Medulla oblongata (tissue), 1 donor: ENCODE data around the gene FAM163A.
"Not testable (repeated sequence)": the region's sequence is repeated elsewhere in the genome, so short reads cannot be mapped to it uniquely, and the experiment has no call there.

Source experiments
- DNase-seq: peaks from one replicate; pipeline ENCODE4 v3.0.0-alpha.2; 2015; ENCODE audit errors: extremely low spot score

Gene FAM163A

GRCh38 chr1:179815641-179816040, 72.5 kb downstream of the FAM163A start:
- DNase-seq, result no peak

DNA sequence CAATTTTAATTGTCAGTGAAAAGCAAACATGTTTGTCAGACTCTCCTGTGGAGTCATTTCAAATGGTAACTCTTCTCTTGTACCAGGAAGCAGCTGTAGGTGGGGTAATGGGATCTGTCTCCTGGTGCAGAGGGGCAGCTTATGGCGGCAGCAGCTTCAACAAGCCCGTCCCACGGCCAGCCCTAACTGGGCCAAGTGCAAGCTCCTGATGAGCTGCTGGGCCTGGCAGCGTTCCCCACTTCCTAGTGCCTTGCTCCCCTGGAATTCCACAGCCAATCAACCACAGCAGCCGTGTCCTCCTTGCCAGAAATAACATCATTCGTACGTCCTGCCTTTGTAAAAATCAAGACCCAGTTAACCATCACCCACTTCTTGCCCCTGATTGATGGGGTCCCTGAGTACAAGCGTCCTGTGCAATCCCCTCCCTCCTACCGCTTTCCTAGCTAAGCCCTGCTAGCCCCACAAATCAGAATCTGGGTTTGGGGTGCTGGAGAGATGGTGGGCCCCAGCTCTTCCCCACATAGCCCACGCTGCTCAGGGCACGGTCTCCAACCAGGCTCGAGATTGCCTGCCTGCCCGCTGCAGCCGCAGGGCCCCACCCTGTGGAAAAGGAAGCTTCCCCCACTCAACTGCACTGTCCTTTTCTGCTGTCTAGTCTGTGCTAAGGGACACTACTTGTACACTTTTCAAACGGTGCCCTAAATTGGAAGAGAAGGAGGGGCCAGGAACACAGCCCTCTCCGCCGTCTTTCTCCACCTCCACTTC, 73.3 kb downstream of the FAM163A start:
- DNase-seq, result no peak

DNA sequence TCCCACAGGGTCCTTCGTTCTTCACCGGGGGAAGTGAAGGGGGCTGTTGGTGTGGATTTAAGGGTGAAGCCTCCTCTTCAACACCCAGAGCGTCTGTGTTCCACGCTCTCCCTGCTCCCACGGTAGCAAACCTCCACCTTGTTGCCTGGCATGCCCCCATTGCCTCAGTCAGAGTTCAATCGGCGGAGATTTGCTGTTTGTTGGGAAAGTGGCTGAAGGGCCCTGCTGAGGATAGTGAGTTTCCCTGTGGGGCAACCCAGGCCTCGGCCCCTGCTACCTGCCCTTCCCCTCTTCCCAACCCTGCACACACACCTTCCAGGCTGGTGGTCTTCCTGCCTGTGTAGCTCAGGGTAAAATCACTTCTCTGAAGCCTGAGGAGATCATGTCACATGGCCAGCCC, 74.0 kb downstream of the FAM163A start:
- DNase-seq, result no peak

- no peak for DNase-seq
Observed at GRCh38 chr1:179817789-179818188, 74.7 kb downstream of the FAM163A start.

DNA sequence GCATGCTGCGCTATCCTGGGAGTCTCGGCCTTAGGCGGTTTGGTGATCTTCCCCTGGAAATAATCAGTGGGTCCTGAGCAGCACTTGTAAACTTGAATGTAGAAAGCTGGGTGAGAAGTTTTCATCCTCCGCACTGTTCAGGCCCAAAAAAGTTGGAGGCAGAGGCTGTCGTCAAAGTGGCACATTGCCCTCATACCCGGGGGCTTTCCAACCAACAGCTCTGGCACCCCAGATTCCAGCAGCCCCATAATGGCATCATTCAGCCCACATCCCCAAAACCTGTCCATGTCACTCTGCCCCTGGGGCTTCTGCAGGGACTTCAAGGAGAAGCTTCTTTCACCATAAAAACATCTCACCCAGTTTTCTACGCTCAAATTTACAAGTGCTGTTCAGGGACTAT, 75.2 kb downstream of the FAM163A start:
- no peak for DNase-seq

DNA sequence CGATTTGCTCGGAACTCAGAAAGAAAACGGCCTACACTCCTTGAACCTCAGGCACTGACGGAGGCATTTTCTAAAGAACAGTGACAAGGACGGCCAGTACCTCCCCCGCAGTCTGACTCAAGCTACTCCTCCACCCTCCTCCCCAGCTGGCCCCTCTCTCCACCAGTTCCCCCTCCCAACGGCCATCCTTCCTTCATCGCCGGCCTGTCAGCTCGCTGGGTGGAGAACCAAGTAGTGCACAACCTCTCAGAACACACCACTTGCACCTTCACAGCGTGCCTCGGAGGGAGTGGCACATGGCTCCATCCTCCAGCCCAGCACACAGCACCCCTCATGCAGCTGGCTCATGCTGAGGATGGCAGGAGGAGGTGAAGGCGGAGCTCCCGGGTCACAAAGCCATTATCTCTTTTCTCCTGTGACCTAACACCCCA, 75.7 kb downstream of the FAM163A start:
- DNase-seq, result no peak

DNA sequence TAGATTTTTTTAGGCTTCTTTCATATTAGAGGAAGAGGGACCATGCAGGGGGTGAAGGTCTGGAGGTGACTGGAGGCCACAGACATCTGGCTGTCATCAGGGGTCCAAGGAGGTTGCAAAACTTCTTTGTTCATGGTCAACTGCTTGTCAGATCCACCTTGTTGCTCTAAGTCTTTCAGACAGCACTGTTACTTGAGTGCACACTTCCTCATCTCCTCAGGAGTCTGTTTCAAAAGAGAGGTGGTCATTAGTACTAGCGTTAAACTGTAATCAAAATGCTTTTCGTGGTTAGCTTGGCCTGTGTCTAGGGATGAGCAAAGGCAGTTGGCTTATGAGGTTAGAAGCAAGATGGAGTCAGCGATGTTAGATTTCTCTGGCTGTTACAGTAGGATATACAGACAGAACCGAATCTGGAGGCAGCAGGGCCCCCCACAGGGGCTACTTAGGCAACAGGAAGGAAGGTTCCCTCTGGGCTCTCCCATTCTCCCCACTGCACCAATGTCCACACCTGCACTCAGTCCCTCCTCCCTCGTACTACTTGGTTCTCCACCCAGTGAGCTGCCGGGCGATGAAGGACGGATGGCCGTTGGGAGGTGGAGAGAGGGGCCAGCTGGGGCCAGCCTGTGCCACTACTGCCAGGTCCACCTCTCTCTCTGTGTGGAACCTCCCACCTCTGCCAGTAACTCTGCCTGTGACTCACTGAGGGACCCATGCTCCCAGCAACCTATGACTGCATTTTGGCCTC, 77.3 kb downstream of the FAM163A start:
- no peak for DNase-seq

- DNase-seq, result no peak
Observed at GRCh38 chr1:179821524-179821923, 78.4 kb downstream of the FAM163A start.

DNA sequence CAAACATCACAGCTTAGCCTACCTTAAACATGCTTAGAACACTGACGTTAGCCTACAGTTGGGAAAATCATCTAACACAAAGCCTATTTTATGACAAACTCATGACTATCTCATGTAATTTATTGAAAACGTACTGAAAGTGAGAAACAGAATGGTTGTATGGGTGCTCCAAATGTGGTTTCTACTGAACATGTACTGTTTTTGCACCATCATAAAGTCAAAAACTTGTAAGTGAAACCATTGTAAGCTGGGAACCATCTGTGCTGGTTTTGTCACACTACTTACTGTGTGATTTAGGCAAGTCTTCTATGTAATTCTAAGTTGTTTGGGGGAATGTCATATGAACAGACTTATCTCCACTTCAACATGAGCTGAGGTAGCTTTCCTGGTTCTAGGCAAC, 79.0 kb downstream of the FAM163A start:
- DNase-seq, result no peak

GRCh38 chr1:179823693-179824092, 80.6 kb downstream of the FAM163A start:
- no peak for DNase-seq

DNA sequence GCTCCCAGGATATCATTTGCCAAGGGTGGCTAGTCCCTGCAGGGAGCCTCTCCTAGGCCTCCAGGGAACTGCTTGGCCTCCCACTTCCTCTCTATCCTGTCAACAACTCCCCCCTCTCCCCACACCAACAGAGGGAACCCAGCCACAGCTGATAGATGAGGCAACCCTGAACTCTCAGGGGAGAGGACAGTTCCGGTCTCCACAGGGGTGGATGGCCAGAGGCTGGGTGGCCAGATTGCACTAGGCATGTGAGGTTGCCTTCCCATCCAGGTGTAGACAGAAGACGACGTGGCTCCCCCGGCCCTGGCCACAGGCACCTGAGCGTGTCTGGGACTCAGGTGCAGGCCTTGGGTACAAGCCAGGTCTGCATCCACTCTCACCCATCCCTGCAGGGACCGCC, 81.2 kb downstream of the FAM163A start:
- DNase-seq, result no peak

- no peak for DNase-seq
Observed at GRCh38 chr1:179825206-179825605, 82.1 kb downstream of the FAM163A start.

GRCh38 chr1:179825798-179826460, 82.8 kb downstream of the FAM163A start:
- no peak for DNase-seq

DNA sequence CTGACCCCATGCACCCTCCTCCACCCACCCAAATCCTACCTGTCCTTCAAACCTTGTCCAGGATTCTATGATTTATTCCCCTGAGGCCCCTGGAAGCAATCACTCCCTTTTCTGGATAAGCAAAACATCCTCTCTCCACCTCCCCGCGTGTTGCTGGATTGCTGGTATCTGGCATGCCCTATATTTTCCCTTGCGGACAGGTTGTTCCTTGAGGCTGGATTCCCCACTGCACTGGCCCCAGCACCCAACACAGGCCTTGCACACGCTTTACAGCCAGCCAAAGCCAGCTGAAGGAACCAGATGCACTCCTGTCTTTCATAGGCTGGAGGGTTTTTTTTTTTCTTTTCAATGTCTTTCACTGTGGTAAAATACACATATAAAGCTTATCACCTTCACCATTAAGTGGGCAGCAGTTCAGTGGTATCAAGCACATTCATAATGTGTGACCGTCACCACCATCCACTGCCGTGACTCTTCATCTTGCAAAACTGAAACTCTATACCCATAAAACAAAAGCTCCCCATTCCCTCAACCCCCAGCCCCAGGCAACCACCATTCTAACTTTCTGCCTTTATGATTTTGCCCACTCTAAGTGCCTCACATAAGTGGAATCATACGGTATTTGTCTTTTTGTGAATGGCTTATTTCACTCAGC, 83.7 kb downstream of the FAM163A start:
- DNase-seq, result no peak

DNA sequence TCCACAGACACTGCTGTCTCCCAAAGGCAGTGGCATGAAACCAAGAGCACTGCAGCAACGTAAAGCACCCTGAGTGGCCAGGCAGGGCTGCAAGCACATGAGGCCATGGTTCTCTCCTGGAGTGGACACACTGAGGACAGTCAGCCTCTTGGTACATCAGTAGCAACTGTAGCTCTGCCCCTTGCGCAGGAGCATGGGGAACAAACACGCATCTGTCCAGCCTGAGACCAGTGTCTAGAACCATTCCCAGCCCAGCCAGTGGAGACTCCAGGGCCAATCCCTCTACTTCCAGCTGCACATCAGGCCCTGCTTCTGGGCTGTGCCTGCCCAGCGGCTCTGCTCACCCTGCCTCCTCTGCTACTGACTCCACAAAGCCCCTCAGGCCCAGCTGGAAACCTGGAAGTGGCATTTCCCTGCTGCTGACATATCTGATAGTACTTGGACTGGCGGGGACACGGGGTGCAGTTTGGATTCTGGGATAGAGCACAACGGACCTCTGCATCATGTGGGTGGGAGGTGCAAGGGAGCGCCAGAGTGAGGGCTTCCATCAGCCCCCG, 85.5 kb downstream of the FAM163A start:
- no peak for DNase-seq

GRCh38 chr1:179831225-179831624, 88.1 kb downstream of the FAM163A start:
- DNase-seq, result no peak

- DNase-seq, result no peak
Observed at GRCh38 chr1:179831852-179832699, 89.0 kb downstream of the FAM163A start.

GRCh38 chr1:179836686-179837445, 93.8 kb downstream of the FAM163A start:
- DNase-seq, result not testable (repeated sequence)

DNA sequence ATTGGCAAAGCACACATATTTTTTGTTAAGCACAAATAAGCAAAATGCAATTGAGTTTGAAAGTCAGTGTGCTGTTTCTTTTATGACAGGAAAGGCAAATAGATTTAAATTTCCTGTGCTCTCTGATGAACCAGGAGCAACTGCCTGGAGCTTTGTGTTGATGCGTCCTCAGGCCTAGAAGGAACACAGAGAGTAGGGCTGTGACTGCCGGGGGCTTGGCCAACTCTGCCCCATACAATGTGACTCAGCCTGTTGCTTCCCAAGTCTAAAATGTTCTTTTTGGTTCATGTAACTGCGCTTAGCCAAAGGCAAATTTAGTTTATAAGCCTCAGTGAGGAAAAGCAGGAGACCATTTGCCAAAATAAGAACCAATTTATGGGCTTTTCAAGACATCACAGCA, 97.0 kb downstream of the FAM163A start:
- DNase-seq, result peak; percentile 21

DNA sequence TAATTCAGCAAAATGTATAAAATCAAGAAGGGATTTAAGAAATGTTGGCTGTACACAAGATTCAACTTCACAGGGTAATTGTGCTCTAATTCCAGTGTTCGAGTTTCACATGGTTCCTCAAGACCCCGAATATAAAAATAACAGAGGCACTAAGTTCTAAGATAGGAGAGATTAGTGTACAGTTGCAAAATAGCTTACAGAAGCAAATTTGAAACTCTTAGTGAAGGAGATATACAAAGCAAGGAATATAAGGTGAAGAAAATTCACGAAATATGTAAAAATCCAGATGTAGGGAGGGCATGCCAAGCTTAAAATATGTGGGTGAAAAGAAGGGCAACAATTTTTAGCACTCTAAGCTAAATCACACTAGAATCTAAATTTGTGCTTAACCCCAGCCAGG, 105.1 kb downstream of the FAM163A start:
- no peak for DNase-seq
